Activated naive CD4-positive, alpha-beta T cell treated with anti-CD3 and anti-CD28 coated beads for 36 hours (primary cell): Measurements from ENCODE around the gene TCF19. TPM values are rescaled to one million over a fixed set of nuclear protein-coding genes. Genes with fewer than 3 reads are reported as not detected.

Source experiments
- CTCF ChIA-PET: fragments of 350-600 bp; sonication (Branson Sonifier 250); formaldehyde crosslinking; loops from one replicate; lab custom pipeline; 2021; ENCODE audit warnings: antibody characterized with exemption; lab: Charles Lee
- DNase-seq: peaks from one replicate; pipeline ENCODE4 v3.0.0-alpha.2; 2020
- H3K27ac Mint-ChIP-seq: one replicate; pipeline ENCODE4 v1.8.0; 2021; ENCODE audit warnings: mild to moderate bottlenecking, mixed read lengths
- H3K27me3 Mint-ChIP-seq: one replicate; pipeline ENCODE4 v1.8.0; 2021; ENCODE audit warnings: low read depth, mixed read lengths
- H3K36me3 Mint-ChIP-seq: one replicate; pipeline ENCODE4 v1.8.0; 2021; ENCODE audit warnings: low read depth, mixed read lengths
- H3K4me1 Mint-ChIP-seq: one replicate; pipeline ENCODE4 v1.8.0; 2021; ENCODE audit warnings: low read depth, mixed read lengths
- H3K4me3 Mint-ChIP-seq: one replicate; pipeline ENCODE4 v1.8.0; 2021; ENCODE audit warnings: mild to moderate bottlenecking, moderate library complexity, mixed read lengths
- H3K9me3 Mint-ChIP-seq: one replicate; pipeline ENCODE4 v1.8.0; 2021; ENCODE audit warnings: mixed read lengths
- intact Hi-C: fragments of 100-400 bp; cut with micrococcal nuclease; formaldehyde crosslinking; loops from one replicate; pipeline ENCODE4 v1.15.1; 2023
- total RNA-seq, 2 experiments: library from RNA; stranded (reverse); gene quantifications; one replicate each; pipeline ENCODE4 v1.2.3, GENCODE V29; 2021

Gene TCF19
- 10 to 100 TPM; 72.0 to 73.3 TPM for total RNA-seq

DNA sequence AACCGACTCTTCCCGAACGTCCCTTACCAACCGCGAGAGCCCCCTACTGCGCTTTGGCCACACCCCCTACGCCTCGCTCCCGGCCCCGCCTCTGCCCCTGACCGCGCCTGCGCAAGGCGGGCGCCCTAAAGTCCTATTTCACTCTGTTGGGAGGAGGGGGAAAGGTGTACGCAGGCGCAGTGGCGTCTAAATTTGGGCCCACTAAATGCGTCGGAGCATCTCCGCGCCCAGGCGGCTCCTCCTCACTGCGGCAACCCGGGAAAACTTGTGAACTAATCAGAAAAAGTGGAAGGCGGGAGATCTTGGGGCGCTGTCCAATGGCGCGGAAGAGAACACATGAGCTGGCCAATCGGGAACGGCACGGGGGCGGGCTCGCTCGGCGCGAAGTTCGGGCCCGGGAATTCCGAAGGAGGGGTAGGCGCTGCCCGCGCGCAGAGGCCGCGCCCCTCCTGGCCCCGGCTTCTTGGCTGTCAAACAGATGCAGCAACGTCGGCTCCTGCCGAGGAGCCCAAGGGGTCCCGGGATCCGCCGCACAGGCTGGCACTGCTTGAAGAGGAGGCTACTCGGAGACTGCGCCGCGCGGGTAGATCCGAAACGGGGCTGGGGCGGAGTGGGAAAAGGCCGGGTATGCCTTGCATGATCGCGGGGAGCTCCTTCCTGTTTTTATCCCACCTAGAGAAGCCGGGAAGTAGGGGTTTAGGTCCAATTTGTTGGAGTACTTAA, at the start of gene TCF19:
TSS of gene TCF19 (plus strand) at position 450 of the 723 bp plus-strand sequence. CDS start 881 bp downstream, outside the sequence.
- peak; percentile 100 for DNase-seq
- no peaks in the 10 kb centered on the region for H3K9me3 Mint-ChIP-seq
- peak within 1 kb of the TSS; percentile 83 for H3K27ac Mint-ChIP-seq
- CTCF ChIA-PET = interaction anchor here (1.0 to 2.2 kb wide), 5 partner anchors 21 to 208 kb away, joined by 3 to 6 read pairs (median 3); no protein-coding TSS in a partner anchor
- peaks cover 54% of the 10 kb centered on the region for H3K36me3 Mint-ChIP-seq
- intact Hi-C loops = loop anchor here (1.0 to 10.0 kb wide), 5 partner anchors 22 to 814 kb away; partner anchors contain the start of genes HLA-C and RPP21
- H3K4me1 Mint-ChIP-seq = peaks cover 37% of the 10 kb centered on the region
- H3K27me3 Mint-ChIP-seq = no peaks in the 10 kb centered on the region
- H3K4me3 Mint-ChIP-seq = peak within 1 kb of the TSS; percentile 97

DNA sequence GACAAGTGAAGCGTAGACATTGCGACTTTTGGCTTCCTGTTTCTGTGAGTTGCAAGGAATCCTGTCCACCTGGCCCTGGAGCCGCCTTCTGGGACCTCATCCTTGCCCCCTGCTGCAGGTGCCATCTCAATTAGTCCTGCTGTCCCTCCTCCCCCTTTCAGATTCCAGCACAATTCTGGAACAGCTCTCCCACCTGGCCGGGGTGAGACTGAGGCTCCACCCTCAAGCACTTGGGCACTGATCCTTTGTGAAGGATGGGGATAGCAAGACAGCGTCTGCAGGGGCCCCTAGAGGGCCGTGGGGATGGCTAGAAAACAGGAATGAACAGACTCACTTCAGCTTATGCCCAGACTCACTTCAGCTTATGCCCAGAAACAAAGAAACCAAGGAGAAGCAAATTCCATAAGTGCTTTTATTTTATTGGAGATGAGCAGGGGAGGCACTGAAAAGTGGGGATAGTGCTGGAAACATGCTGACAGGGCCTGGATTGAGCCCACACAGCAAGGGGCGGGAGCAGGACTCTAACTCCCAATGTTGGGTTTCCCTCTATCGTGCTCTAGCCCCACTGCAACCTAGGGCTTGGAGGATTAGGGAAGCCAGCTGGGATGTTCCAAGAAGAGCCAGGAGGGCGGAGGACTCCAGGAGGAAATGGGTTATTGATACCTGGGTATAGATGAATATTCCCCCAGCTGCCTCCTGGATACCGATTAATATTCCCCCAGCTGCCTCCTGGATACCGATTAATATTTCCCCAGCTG, 47.4 kb upstream of the TCF19 start:
- intact Hi-C loops = no loop called here
- H3K27ac Mint-ChIP-seq = no peak overlapping the region
- H3K4me1 Mint-ChIP-seq = peaks cover 5% of the 10 kb centered on the region
- H3K36me3 Mint-ChIP-seq = no peaks in the 10 kb centered on the region
- H3K27me3 Mint-ChIP-seq = no peaks in the 10 kb centered on the region
- no peak overlapping the region for H3K4me3 Mint-ChIP-seq
- no peaks in the 10 kb centered on the region for H3K9me3 Mint-ChIP-seq
- CTCF ChIA-PET = interaction anchor here (0.7 to 1.1 kb wide), 2 partner anchors 16 to 45 kb away, joined by 3 read pairs; no protein-coding TSS in a partner anchor
- no peak for DNase-seq

DNA sequence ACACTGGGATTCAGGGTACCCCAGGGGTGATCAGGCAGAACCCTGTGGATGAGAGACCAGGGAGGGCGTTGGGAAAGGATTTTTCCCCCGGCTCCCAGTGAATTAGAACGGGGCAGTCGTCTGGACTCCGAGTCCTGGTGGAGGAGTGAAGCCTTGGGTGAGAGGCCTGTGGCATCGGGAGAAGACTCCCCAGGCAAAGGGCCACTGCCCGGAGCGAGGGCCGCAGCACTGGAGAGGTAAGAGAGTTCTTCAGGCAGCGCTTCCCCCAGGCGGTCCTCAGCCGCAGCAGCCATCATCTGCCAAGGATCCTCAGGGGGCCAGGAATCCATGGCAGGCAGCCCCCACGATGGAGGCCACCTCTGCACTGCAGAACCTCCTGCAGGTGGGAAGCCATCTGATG, 46.7 kb upstream of the TCF19 start:
- Mint-ChIP-seq H3K27ac (no peak overlapping the region), H3K27me3 (no peaks in the 10 kb centered on the region), H3K36me3 (no peaks in the 10 kb centered on the region), H3K4me1 (peaks cover 5% of the 10 kb centered on the region), H3K9me3 (no peaks in the 10 kb centered on the region), H3K4me3 (no peak overlapping the region)
- intact Hi-C loops = no loop called here
- CTCF ChIA-PET = interaction anchor here (0.5 to 0.7 kb wide), 2 partner anchors 15 to 44 kb away, joined by 3 read pairs; no protein-coding TSS in a partner anchor
- DNase-seq = no peak

DNA sequence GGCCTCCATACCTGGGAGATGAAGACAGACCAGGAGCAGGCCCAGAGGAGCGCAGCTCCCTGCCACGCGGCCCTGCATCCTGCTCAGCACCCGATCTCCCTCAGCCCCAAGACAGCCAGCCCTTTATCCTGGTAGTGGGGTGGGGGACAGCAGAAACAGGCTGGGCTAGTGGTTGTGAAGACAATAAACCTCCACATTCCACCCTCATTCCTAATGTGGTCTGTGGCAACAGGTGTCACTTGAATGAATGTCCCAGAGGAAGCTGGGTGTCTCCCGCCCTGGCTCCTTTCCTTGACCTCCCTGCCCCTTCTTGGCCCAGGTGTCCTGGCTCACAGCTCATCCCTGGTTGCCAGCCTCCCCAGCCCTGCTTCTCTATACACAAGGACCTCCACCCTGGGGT, 45.9 kb upstream of the TCF19 start, which contains the start of gene C6orf15:
TSS of gene C6orf15 (minus strand) at position 98 of the 400 bp plus-strand sequence. CDS start at position 78, 20 bp downstream.
- Mint-ChIP-seq H3K36me3 (no peaks in the 10 kb centered on the region), H3K4me3 (no peak within 1 kb of the TSS), H3K4me1 (peaks cover 5% of the 10 kb centered on the region), H3K27ac (no peak within 1 kb of the TSS), H3K9me3 (no peaks in the 10 kb centered on the region), H3K27me3 (no peaks in the 10 kb centered on the region)
- CTCF ChIA-PET = interaction anchor here (0.5 to 0.8 kb wide), 2 partner anchors 14 to 254 kb away, joined by 3 read pairs; no protein-coding TSS in a partner anchor
- DNase-seq = no peak
- intact Hi-C loops = no loop called here

DNA sequence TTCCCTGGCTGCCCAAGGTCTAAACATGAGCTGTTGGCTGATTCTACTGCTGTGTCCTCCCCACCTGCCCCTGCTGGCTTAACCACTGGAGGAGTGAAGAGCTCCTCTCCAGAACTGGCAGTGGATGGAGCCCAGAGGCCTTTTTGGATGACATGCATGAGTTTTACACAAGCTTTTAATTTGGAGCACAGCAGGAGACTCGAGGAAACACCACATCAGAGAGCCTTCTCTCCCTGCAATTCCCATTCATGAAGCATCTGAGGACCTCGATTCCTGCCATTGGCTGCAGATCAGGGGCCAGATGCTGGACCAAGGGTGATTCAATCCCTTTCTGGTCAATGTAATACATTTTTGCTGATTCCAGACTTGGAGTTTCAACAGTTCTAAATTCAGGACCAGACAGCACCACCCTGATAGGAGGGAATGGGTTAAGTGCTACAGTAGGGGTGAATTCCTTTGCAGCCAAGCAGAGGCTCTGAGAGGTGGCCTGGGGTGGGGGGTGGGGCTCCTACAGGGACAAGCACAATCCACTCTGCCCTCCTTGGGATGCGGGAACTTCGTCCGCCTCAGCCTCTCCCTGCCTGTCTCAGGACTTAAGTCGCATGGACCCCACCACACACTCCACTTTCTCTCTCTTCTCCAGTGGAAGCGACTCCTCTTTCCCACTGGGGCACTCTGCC, 44.4 kb upstream of the TCF19 start:
- Mint-ChIP-seq H3K4me1 (peaks cover 5% of the 10 kb centered on the region), H3K4me3 (no peak overlapping the region), H3K36me3 (no peaks in the 10 kb centered on the region), H3K27me3 (no peaks in the 10 kb centered on the region), H3K27ac (no peak overlapping the region), H3K9me3 (no peaks in the 10 kb centered on the region)
- intact Hi-C loops = no loop called here
- no peak for DNase-seq
- CTCF ChIA-PET = interaction anchor here (1.5 kb wide), 2 partner anchors 13 to 23 kb away, joined by 3 to 4 read pairs; no protein-coding TSS in a partner anchor

DNA sequence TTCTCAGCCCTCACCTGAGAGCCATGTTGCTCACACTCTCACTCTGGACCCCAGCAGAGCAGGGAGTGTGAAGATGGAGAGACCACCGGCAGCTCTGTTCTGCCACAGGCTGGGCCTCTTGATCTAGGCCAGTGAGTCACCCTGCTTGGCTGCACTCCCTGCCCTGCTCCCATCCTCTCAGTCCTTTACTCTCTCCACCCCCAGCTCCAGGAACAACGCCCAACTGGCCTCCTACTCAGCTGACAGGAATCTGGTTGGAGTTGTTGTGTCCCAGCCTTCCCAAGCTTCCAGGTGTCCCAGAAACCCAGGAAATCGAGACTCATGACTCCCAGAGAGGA, 43.9 kb upstream of the TCF19 start, which contains the start of gene PSORS1C1:
TSS of gene PSORS1C1 (plus strand) at position 260 of the 338 bp plus-strand sequence. CDS start 14,833 bp downstream, outside the sequence.
- H3K4me1 Mint-ChIP-seq = peaks cover 5% of the 10 kb centered on the region
- H3K36me3 Mint-ChIP-seq = no peaks in the 10 kb centered on the region
- no peak within 1 kb of the TSS for H3K27ac Mint-ChIP-seq
- intact Hi-C loops = no loop called here
- no peak within 1 kb of the TSS for H3K4me3 Mint-ChIP-seq
- CTCF ChIA-PET = interaction anchor here (1.5 to 2.3 kb wide), 3 partner anchors 13 to 22 kb away, joined by 3 to 8 read pairs (median 4); no protein-coding TSS in a partner anchor
- no peaks in the 10 kb centered on the region for H3K27me3 Mint-ChIP-seq
- H3K9me3 Mint-ChIP-seq = no peaks in the 10 kb centered on the region
- no peak for DNase-seq

GRCh38 chr6:31114970-31115849, 43.2 kb upstream of the TCF19 start:
- no peak overlapping the region for H3K27ac Mint-ChIP-seq
- no peaks in the 10 kb centered on the region for H3K36me3 Mint-ChIP-seq
- H3K4me3 Mint-ChIP-seq = no peak overlapping the region
- CTCF ChIA-PET = interaction anchor here (1.5 to 2.3 kb wide), 6 partner anchors 10 to 28 kb away, joined by 3 to 10 read pairs (median 8); no protein-coding TSS in a partner anchor
- H3K9me3 Mint-ChIP-seq = no peaks in the 10 kb centered on the region
- DNase-seq = no peak
- intact Hi-C loops = loop anchor here (1.0 kb wide), 1 partner anchor 28 kb away; no protein-coding TSS in a partner anchor
- H3K27me3 Mint-ChIP-seq = no peaks in the 10 kb centered on the region
- peaks cover 5% of the 10 kb centered on the region for H3K4me1 Mint-ChIP-seq

GRCh38 chr6:31115941-31116560, 42.3 kb upstream of the TCF19 start:
- DNase-seq = no peak
- Mint-ChIP-seq H3K4me3 (no peak overlapping the region), H3K27me3 (no peaks in the 10 kb centered on the region), H3K9me3 (no peaks in the 10 kb centered on the region), H3K27ac (no peak overlapping the region), H3K36me3 (no peaks in the 10 kb centered on the region), H3K4me1 (peaks cover 5% of the 10 kb centered on the region)
- intact Hi-C loops = loop anchor here (1.0 kb wide), 1 partner anchor 29 kb away; no protein-coding TSS in a partner anchor
- CTCF ChIA-PET = interaction anchor here (0.6 to 2.3 kb wide), 5 partner anchors 9 to 29 kb away, joined by 3 to 10 read pairs (median 8); no protein-coding TSS in a partner anchor

GRCh38 chr6:31116661-31117385, 41.6 kb upstream of the TCF19 start:
- Mint-ChIP-seq H3K27ac (no peak overlapping the region), H3K27me3 (no peaks in the 10 kb centered on the region), H3K4me3 (no peak overlapping the region), H3K9me3 (no peaks in the 10 kb centered on the region), H3K4me1 (peaks cover 5% of the 10 kb centered on the region), H3K36me3 (no peaks in the 10 kb centered on the region)
- no peak for DNase-seq
- CTCF ChIA-PET = interaction anchor here (1.9 to 2.3 kb wide), 4 partner anchors 8 to 30 kb away, joined by 7 to 10 read pairs (median 8); no protein-coding TSS in a partner anchor
- intact Hi-C loops = no loop called here

GRCh38 chr6:31118178-31118577, 40.2 kb upstream of the TCF19 start:
- H3K36me3 Mint-ChIP-seq = no peaks in the 10 kb centered on the region
- H3K4me1 Mint-ChIP-seq = peaks cover 5% of the 10 kb centered on the region
- H3K27ac Mint-ChIP-seq = no peak overlapping the region
- no peak overlapping the region for H3K4me3 Mint-ChIP-seq
- DNase-seq = no peak
- CTCF ChIA-PET = interaction anchor here (1.2 to 1.7 kb wide), 2 partner anchors 9 to 11 kb away, joined by 4 read pairs; no protein-coding TSS in a partner anchor
- no peaks in the 10 kb centered on the region for H3K9me3 Mint-ChIP-seq
- H3K27me3 Mint-ChIP-seq = no peaks in the 10 kb centered on the region
- intact Hi-C loops = no loop called here
